Measurements from ENCODE around the gene MYO1E. TPM values are rescaled to one million over a fixed set of nuclear protein-coding genes. Genes with fewer than 3 reads are reported as not detected.

The MYO1E gene
- total and polyA plus RNA-seq, 7 experiments from 2014 or later, result 2.3 to 67.1 (median 3.7) TPM; not detected in 2

GRCh38 chr15:59185725-59186124 lies 186.9 kb downstream of the MYO1E start:
- Histone ChIP-seq H3K9me3 (ENCODE audit: control insufficient read depth in 2 of 3, low read length in 3 of 3) (no peaks in the 10 kb centered on the region), H3K27ac (ENCODE audit: low read depth, low read length) (no peak overlapping the region), H3K36me3 (ENCODE audit: control insufficient read depth in 2 of 3, insufficient read depth in 3 of 3, low read length in 3 of 3) (no peaks in the 10 kb centered on the region), H3K4me1 (ENCODE audit: control insufficient read depth in 2 of 2, insufficient read depth in 2 of 2, low read length in 2 of 2) (no peaks in the 10 kb centered on the region), H3K4me3 (ENCODE audit: low read length) (no peak overlapping the region), H3K27me3 (ENCODE audit: control insufficient read depth in 2 of 2, insufficient read depth in 2 of 2, low read length in 2 of 2) (no peaks in the 10 kb centered on the region)
- CTCF ChIA-PET, result no interaction called here
- Mint-ChIP-seq H3K4me3 (no peak overlapping the region), H3K9me3 (peaks cover 0 to 22% (median 6%) of the 10 kb centered on the region in 11 donors), H3K36me3 (peaks cover 0 to 51% (median 4%) of the 10 kb centered on the region in 5 donors), H3K27me3 (peaks cover 0 to 13% (median 0%) of the 10 kb centered on the region in 5 donors), H3K27ac (no peak overlapping the region), H3K4me1 (no peaks in the 10 kb centered on the region)
- ATAC-seq, result peak; percentile 80
- POLR2A ChIA-PET, result no interaction called here
- DNase-seq, result no peak
- intact Hi-C loops (cut with micrococcal nuclease), result no loop called here

- Mint-ChIP-seq H3K27me3 (peaks cover 2 to 18% (median 10%) of the 10 kb centered on the region in 5 donors), H3K9me3 (peaks cover 0 to 22% (median 6%) of the 10 kb centered on the region in 11 donors), H3K36me3 (peaks cover 0 to 50% (median 4%) of the 10 kb centered on the region in 5 donors), H3K4me1 (peaks cover 0 to 4% (median 0%) of the 10 kb centered on the region in 7 donors), H3K4me3 (no peak overlapping the region), H3K27ac (no peak overlapping the region)
- H3K4me3 ChIP-seq (ENCODE audit: low read length), result no peak overlapping the region
- H3K27me3 ChIP-seq (ENCODE audit: control insufficient read depth in 2 of 2, insufficient read depth in 2 of 2, low read length in 2 of 2), result no peaks in the 10 kb centered on the region
- CTCF ChIA-PET, result no interaction called here
- no peaks in the 10 kb centered on the region for H3K4me1 ChIP-seq (ENCODE audit: control insufficient read depth in 2 of 2, insufficient read depth in 2 of 2, low read length in 2 of 2)
- H3K27ac ChIP-seq (ENCODE audit: low read depth, low read length), result no peak overlapping the region
- intact Hi-C loops (cut with micrococcal nuclease), result no loop called here
- no peaks in the 10 kb centered on the region for H3K36me3 ChIP-seq (ENCODE audit: control insufficient read depth in 2 of 3, insufficient read depth in 3 of 3, low read length in 3 of 3)
- no peak for ATAC-seq
- POLR2A ChIA-PET, result no interaction called here
- DNase-seq, result no peak
- H3K9me3 ChIP-seq (ENCODE audit: control insufficient read depth in 2 of 3, low read length in 3 of 3), result no peaks in the 10 kb centered on the region
These were observed 191.6 kb downstream of the MYO1E start for GRCh38 chr15:59180945-59181600.

DNA sequence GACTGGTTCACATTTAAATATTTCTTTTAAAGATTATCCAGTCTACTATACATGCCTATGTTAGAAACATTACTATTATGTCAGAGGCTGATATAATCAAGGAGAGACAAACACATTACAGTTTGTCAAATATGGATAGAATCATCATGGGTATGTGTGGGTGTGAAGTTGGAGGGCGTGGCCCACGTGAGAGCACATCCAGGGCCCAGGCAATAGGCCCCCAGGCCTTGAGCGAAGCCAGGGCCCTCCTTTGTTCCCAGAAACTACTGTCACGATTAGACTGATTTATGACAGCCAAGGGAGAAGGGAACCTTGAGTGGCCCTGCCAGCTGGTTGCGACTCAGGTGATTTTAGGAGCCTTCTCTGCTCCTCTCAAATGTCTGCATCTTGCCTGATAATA lies 193.0 kb downstream of the MYO1E start:
- ATAC-seq, result no peak
- no peak overlapping the region for H3K4me3 ChIP-seq (ENCODE audit: low read length)
- ChIA-PET POLR2A (no interaction called here), CTCF (no interaction called here)
- Mint-ChIP-seq H3K27me3 (peaks cover 2 to 21% (median 15%) of the 10 kb centered on the region in 5 donors), H3K27ac (no peak overlapping the region), H3K36me3 (peaks cover 0 to 44% (median 2%) of the 10 kb centered on the region in 5 donors), H3K9me3 (peaks cover 0 to 22% (median 6%) of the 10 kb centered on the region in 11 donors), H3K4me3 (no peak overlapping the region), H3K4me1 (peaks cover 0 to 12% (median 0%) of the 10 kb centered on the region in 7 donors)
- no peak overlapping the region for H3K27ac ChIP-seq (ENCODE audit: low read depth, low read length)
- no peaks in the 10 kb centered on the region for H3K27me3 ChIP-seq (ENCODE audit: control insufficient read depth in 2 of 2, insufficient read depth in 2 of 2, low read length in 2 of 2)
- H3K4me1 ChIP-seq (ENCODE audit: control insufficient read depth in 2 of 2, insufficient read depth in 2 of 2, low read length in 2 of 2), result no peaks in the 10 kb centered on the region
- no peaks in the 10 kb centered on the region for H3K9me3 ChIP-seq (ENCODE audit: control insufficient read depth in 2 of 3, low read length in 3 of 3)
- no peaks in the 10 kb centered on the region for H3K36me3 ChIP-seq (ENCODE audit: control insufficient read depth in 2 of 3, insufficient read depth in 3 of 3, low read length in 3 of 3)
- no peak for DNase-seq
- intact Hi-C loops (cut with micrococcal nuclease), result no loop called here

DNA sequence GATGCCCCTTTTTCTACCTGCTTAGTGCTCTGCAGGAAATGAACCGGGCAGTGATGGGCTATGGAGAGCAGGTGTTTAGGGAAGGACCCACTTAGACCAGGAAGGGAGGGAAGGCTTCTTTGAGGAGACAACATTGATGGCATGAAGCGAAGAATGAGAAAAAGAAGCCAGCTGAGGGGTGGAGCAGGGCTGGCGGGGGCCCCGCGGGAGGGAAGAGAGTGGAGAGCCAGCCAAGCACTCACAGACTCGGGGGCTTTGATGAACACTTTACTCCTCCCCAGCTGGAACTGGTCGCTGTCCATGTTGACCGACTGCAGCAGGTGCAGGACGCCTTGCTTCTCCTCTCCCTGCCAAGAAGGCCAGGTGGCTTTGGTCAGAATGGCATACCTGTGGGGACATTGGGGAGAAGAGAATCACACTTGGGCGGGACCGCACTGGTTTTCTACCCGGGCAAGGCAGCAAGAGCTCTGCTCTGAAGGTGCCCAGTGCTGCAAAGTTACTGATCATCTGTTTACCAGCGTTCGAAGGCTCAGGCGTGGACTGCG lies 194.4 kb downstream of the MYO1E start:
- H3K9me3 Mint-ChIP-seq, result peaks cover 0 to 21% (median 6%) of the 10 kb centered on the region in 11 donors
- peaks cover 0 to 12% (median 0%) of the 10 kb centered on the region in 7 donors for H3K4me1 Mint-ChIP-seq
- H3K4me3 Mint-ChIP-seq, result no peak overlapping the region
- H3K9me3 ChIP-seq (ENCODE audit: control insufficient read depth in 2 of 3, low read length in 3 of 3), result no peaks in the 10 kb centered on the region
- H3K27ac ChIP-seq (ENCODE audit: low read depth, low read length), result no peak overlapping the region
- no peaks in the 10 kb centered on the region for H3K27me3 ChIP-seq (ENCODE audit: control insufficient read depth in 2 of 2, insufficient read depth in 2 of 2, low read length in 2 of 2)
- ChIA-PET CTCF (no interaction called here), POLR2A (no interaction called here)
- H3K27ac Mint-ChIP-seq, result no peak overlapping the region
- no peak for DNase-seq
- intact Hi-C loops (cut with micrococcal nuclease), result no loop called here
- H3K36me3 ChIP-seq (ENCODE audit: control insufficient read depth in 2 of 3, insufficient read depth in 3 of 3, low read length in 3 of 3), result no peaks in the 10 kb centered on the region
- no peaks in the 10 kb centered on the region for H3K4me1 ChIP-seq (ENCODE audit: control insufficient read depth in 2 of 2, insufficient read depth in 2 of 2, low read length in 2 of 2)
- no peak for ATAC-seq
- peaks cover 0 to 37% (median 3%) of the 10 kb centered on the region in 5 donors for H3K36me3 Mint-ChIP-seq
- H3K4me3 ChIP-seq (ENCODE audit: low read length), result no peak overlapping the region
- H3K27me3 Mint-ChIP-seq, result peaks cover 2 to 21% (median 15%) of the 10 kb centered on the region in 5 donors

DNA sequence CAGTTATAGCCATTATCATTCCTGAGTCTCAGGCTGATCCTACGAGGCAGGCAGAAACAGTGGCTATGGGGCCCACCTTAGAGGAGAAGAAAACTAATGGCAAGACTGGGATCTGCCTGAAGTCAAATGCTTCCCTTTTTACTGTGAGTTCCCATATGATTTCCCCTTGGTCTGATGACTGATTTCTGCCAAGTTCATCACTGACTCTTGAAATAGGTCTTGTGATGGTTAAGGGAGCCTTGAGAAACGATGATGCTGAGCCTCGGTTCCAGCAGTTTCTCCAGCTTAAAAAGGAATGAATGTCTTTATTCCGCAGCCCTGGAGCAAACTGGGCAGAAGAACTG lies 195.4 kb downstream of the MYO1E start:
- Mint-ChIP-seq H3K27me3 (peaks cover 2 to 21% (median 15%) of the 10 kb centered on the region in 5 donors), H3K9me3 (peaks cover 0 to 14% (median 2%) of the 10 kb centered on the region in 11 donors), H3K36me3 (peaks cover 0 to 31% (median 3%) of the 10 kb centered on the region in 5 donors), H3K27ac (no peak overlapping the region), H3K4me3 (no peak overlapping the region), H3K4me1 (peaks cover 0 to 12% (median 0%) of the 10 kb centered on the region in 7 donors)
- ATAC-seq (peak; percentile 67), DNase-seq (no peak)
- Histone ChIP-seq H3K27ac (ENCODE audit: low read depth, low read length) (no peak overlapping the region), H3K36me3 (ENCODE audit: control insufficient read depth in 2 of 3, insufficient read depth in 3 of 3, low read length in 3 of 3) (no peaks in the 10 kb centered on the region), H3K27me3 (ENCODE audit: control insufficient read depth in 2 of 2, insufficient read depth in 2 of 2, low read length in 2 of 2) (no peaks in the 10 kb centered on the region), H3K4me3 (ENCODE audit: low read length) (no peak overlapping the region), H3K9me3 (ENCODE audit: control insufficient read depth in 2 of 3, low read length in 3 of 3) (no peaks in the 10 kb centered on the region), H3K4me1 (ENCODE audit: control insufficient read depth in 2 of 2, insufficient read depth in 2 of 2, low read length in 2 of 2) (no peaks in the 10 kb centered on the region)
- CTCF ChIA-PET, result no interaction called here
- POLR2A ChIA-PET, result no interaction called here
- intact Hi-C loops (cut with micrococcal nuclease), result no loop called here

GRCh38 chr15:59176653-59177316 lies 195.9 kb downstream of the MYO1E start:
- peaks cover 2 to 21% (median 15%) of the 10 kb centered on the region in 5 donors for H3K27me3 Mint-ChIP-seq
- Histone ChIP-seq H3K9me3 (ENCODE audit: control insufficient read depth in 2 of 3, low read length in 3 of 3) (no peaks in the 10 kb centered on the region), H3K27ac (ENCODE audit: low read depth, low read length) (no peak overlapping the region), H3K4me1 (ENCODE audit: control insufficient read depth in 2 of 2, insufficient read depth in 2 of 2, low read length in 2 of 2) (no peaks in the 10 kb centered on the region), H3K27me3 (ENCODE audit: control insufficient read depth in 2 of 2, insufficient read depth in 2 of 2, low read length in 2 of 2) (no peaks in the 10 kb centered on the region), H3K36me3 (ENCODE audit: control insufficient read depth in 2 of 3, insufficient read depth in 3 of 3, low read length in 3 of 3) (no peaks in the 10 kb centered on the region), H3K4me3 (ENCODE audit: low read length) (no peak overlapping the region)
- DNase-seq, result no peak
- peaks cover 0 to 12% (median 0%) of the 10 kb centered on the region in 7 donors for H3K4me1 Mint-ChIP-seq
- peak; percentile 55 for ATAC-seq
- intact Hi-C loops (cut with micrococcal nuclease), result no loop called here
- H3K27ac Mint-ChIP-seq, result no peak overlapping the region
- POLR2A ChIA-PET, result no interaction called here
- peaks cover 0 to 32% (median 3%) of the 10 kb centered on the region in 5 donors for H3K36me3 Mint-ChIP-seq
- H3K4me3 Mint-ChIP-seq, result no peak overlapping the region
- CTCF ChIA-PET, result no interaction called here
- peaks cover 0 to 11% (median 2%) of the 10 kb centered on the region in 11 donors for H3K9me3 Mint-ChIP-seq

All from naive thymus-derived CD4-positive, alpha-beta T cell (primary cell).